Measurements from ENCODE around the gene PSMB1.
"Not testable (repeated sequence)": the region's sequence is repeated elsewhere in the genome, so short reads cannot be mapped to it uniquely, and the experiment has no call there.

- not testable (repeated sequence) for TF ChIP-seq POLR2AphosphoS5 (IDR thresholded peaks at IDR 0.05; ENCODE audit: low read depth); CTCF (conservative IDR thresholded peaks at IDR 0.05; ENCODE audit: low read depth in 2 of 2); REST (IDR thresholded peaks at IDR 0.05; ENCODE audit: unreplicated experiment); EZH2phosphoT487 (IDR thresholded peaks at IDR 0.05; ENCODE audit: unreplicated experiment); ZNF114 (CRISPR knock-in tag; IDR thresholded peaks at IDR 0.05); EZH2 (IDR thresholded peaks at IDR 0.05; ENCODE audit: low read depth, unreplicated experiment); JUNB (IDR thresholded peaks at IDR 0.05; ENCODE audit: unreplicated experiment); CREB1 (CRISPR knock-in tag; IDR thresholded peaks at IDR 0.05; ENCODE audit: low read depth); ZNF331 (CRISPR knock-in tag; IDR thresholded peaks at IDR 0.05; ENCODE audit: low read depth); ETS1 (IDR thresholded peaks at IDR 0.05); ZNF462 (CRISPR knock-in tag; IDR thresholded peaks at IDR 0.05); NANOG (IDR thresholded peaks at IDR 0.05; ENCODE audit: borderline replicate concordance); STAT1 (IDR thresholded peaks at IDR 0.05; ENCODE audit: unreplicated experiment)
Observed at GRCh38 chr6:170508275-170508674, 44.8 kb downstream of the PSMB1 start.
